ENCODE data around the gene ARID5A. TPM values are rescaled to one million over a fixed set of nuclear protein-coding genes. Genes with fewer than 3 reads are reported as not detected.

ARID5A gene
- total and polyA plus RNA-seq, 2 donors (not counting 1 experiment from before 2014, with no cell fraction given) = 35.5 to 93.0 TPM

GRCh38 chr2:96564026-96564425 is 27.5 kb downstream of the ARID5A start:
- Mint-ChIP-seq H3K4me1 (no peaks in the 10 kb centered on the region), H3K27me3 (peaks cover 3% of the 10 kb centered on the region), H3K4me3 (no peak overlapping the region), H3K9me3 (ENCODE audit: insufficient read depth) (no peaks in the 10 kb centered on the region), H3K27ac (no peak overlapping the region)
- Histone ChIP-seq H3K27ac (ENCODE audit: low read length in 2 of 2) (no peak overlapping the region), H3K4me1 (ENCODE audit: control insufficient read depth in 2 of 2, insufficient read depth in 2 of 2, low read length in 2 of 2) (no peaks in the 10 kb centered on the region), H3K36me3 (replicated peaks in 1 of 2; ENCODE audit: control extremely low read depth in 1 of 2, control insufficient read depth in 1 of 2, extremely low read depth in 1 of 2, insufficient read depth in 2 of 2, low read length in 1 of 2) (no peaks in the 10 kb centered on the region), H4K20me1 (ENCODE audit: control insufficient read depth, insufficient read depth, low read length, poor library complexity, severe bottlenecking) (no peaks in the 10 kb centered on the region), H2AFZ (ENCODE audit: insufficient read depth, low read depth, low read length, poor library complexity, severe bottlenecking) (no peak overlapping the region), H3K9me3 (ENCODE audit: control extremely low read depth in 1 of 3, control insufficient read depth in 2 of 3, insufficient read depth in 1 of 3, low read length in 2 of 3) (no peaks in the 10 kb centered on the region), H3K4me3 (ENCODE audit: control extremely low read depth in 1 of 5, extremely low read depth in 1 of 5, insufficient read depth in 1 of 5, low read depth in 2 of 5, low read length in 4 of 5) (no peak overlapping the region), H3K9ac (ENCODE audit: low read length) (no peak overlapping the region), H3K27me3 (replicated peaks in 1 of 4; ENCODE audit: control extremely low read depth in 1 of 4, control insufficient read depth in 3 of 4, insufficient read depth in 4 of 4, low read length in 3 of 4) (peaks cover 0 to 3% (median 0%) of the 10 kb centered on the region in 4 experiments), H3K4me2 (replicated peaks; ENCODE audit: low read depth, low read length, poor library complexity, severe bottlenecking) (no peak overlapping the region), H3K79me2 (ENCODE audit: control insufficient read depth, insufficient read depth, low read length) (no peaks in the 10 kb centered on the region)
- ChIA-PET CTCF (interaction anchor here (2.0 kb wide), 1 partner anchor 10 kb away, joined by 7 read pairs; no protein-coding TSS in a partner anchor), POLR2A (no interaction called here)
- intact Hi-C loops (cut with micrococcal nuclease) = no loop called here
- TF ChIP-seq EZH2 (IDR thresholded peaks at IDR 0.05; ENCODE audit: borderline replicate concordance, insufficient read depth, low read depth, low read length, poor library complexity, severe bottlenecking) (no peak), CTCF (IDR thresholded peaks at IDR 0.05) (no peak)
- DNase-seq (no peak), ATAC-seq (ENCODE audit: low read depth) (no peak)
- 89% methylated on average over 4 of the region's 4 CpGs for WGBS (ENCODE audit: insufficient coverage)

GRCh38 chr2:96564563-96564962 is 28.0 kb downstream of the ARID5A start:
- Mint-ChIP-seq H3K4me1 (no peaks in the 10 kb centered on the region), H3K27ac (no peak overlapping the region), H3K4me3 (no peak overlapping the region), H3K27me3 (peaks cover 3% of the 10 kb centered on the region), H3K9me3 (ENCODE audit: insufficient read depth) (no peaks in the 10 kb centered on the region)
- Histone ChIP-seq H3K9me3 (ENCODE audit: control extremely low read depth in 1 of 3, control insufficient read depth in 2 of 3, insufficient read depth in 1 of 3, low read length in 2 of 3) (no peaks in the 10 kb centered on the region), H3K4me3 (ENCODE audit: control extremely low read depth in 1 of 5, extremely low read depth in 1 of 5, insufficient read depth in 1 of 5, low read depth in 2 of 5, low read length in 4 of 5) (no peak overlapping the region), H3K27ac (ENCODE audit: low read length in 2 of 2) (no peak overlapping the region), H4K20me1 (ENCODE audit: control insufficient read depth, insufficient read depth, low read length, poor library complexity, severe bottlenecking) (no peaks in the 10 kb centered on the region), H3K4me1 (ENCODE audit: control insufficient read depth in 2 of 2, insufficient read depth in 2 of 2, low read length in 2 of 2) (no peaks in the 10 kb centered on the region), H3K9ac (ENCODE audit: low read length) (no peak overlapping the region), H3K36me3 (replicated peaks in 1 of 2; ENCODE audit: control extremely low read depth in 1 of 2, control insufficient read depth in 1 of 2, extremely low read depth in 1 of 2, insufficient read depth in 2 of 2, low read length in 1 of 2) (no peaks in the 10 kb centered on the region), H2AFZ (ENCODE audit: insufficient read depth, low read depth, low read length, poor library complexity, severe bottlenecking) (no peak overlapping the region), H3K4me2 (replicated peaks; ENCODE audit: low read depth, low read length, poor library complexity, severe bottlenecking) (no peak overlapping the region), H3K79me2 (ENCODE audit: control insufficient read depth, insufficient read depth, low read length) (no peaks in the 10 kb centered on the region), H3K27me3 (replicated peaks in 1 of 4; ENCODE audit: control extremely low read depth in 1 of 4, control insufficient read depth in 3 of 4, insufficient read depth in 4 of 4, low read length in 3 of 4) (peaks cover 0 to 3% (median 0%) of the 10 kb centered on the region in 4 experiments)
- no peak for DNase-seq
- intact Hi-C loops (cut with micrococcal nuclease) = no loop called here
- no peak for ATAC-seq (ENCODE audit: low read depth)
- TF ChIP-seq CTCF (IDR thresholded peaks at IDR 0.05) (no peak), EZH2 (IDR thresholded peaks at IDR 0.05; ENCODE audit: borderline replicate concordance, insufficient read depth, low read depth, low read length, poor library complexity, severe bottlenecking) (no peak)
- ChIA-PET CTCF (interaction anchor here (2.0 kb wide), 1 partner anchor 10 kb away, joined by 7 read pairs; no protein-coding TSS in a partner anchor), POLR2A (no interaction called here)
- 90% methylated on average over 1 of the region's 3 CpGs for WGBS (ENCODE audit: insufficient coverage)

Measured in B cell (primary cell).